ENCODE data around the gene EVC2. TPM values are rescaled to one million over a fixed set of nuclear protein-coding genes. Genes with fewer than 3 reads are reported as not detected.

EVC2 gene, protein sequence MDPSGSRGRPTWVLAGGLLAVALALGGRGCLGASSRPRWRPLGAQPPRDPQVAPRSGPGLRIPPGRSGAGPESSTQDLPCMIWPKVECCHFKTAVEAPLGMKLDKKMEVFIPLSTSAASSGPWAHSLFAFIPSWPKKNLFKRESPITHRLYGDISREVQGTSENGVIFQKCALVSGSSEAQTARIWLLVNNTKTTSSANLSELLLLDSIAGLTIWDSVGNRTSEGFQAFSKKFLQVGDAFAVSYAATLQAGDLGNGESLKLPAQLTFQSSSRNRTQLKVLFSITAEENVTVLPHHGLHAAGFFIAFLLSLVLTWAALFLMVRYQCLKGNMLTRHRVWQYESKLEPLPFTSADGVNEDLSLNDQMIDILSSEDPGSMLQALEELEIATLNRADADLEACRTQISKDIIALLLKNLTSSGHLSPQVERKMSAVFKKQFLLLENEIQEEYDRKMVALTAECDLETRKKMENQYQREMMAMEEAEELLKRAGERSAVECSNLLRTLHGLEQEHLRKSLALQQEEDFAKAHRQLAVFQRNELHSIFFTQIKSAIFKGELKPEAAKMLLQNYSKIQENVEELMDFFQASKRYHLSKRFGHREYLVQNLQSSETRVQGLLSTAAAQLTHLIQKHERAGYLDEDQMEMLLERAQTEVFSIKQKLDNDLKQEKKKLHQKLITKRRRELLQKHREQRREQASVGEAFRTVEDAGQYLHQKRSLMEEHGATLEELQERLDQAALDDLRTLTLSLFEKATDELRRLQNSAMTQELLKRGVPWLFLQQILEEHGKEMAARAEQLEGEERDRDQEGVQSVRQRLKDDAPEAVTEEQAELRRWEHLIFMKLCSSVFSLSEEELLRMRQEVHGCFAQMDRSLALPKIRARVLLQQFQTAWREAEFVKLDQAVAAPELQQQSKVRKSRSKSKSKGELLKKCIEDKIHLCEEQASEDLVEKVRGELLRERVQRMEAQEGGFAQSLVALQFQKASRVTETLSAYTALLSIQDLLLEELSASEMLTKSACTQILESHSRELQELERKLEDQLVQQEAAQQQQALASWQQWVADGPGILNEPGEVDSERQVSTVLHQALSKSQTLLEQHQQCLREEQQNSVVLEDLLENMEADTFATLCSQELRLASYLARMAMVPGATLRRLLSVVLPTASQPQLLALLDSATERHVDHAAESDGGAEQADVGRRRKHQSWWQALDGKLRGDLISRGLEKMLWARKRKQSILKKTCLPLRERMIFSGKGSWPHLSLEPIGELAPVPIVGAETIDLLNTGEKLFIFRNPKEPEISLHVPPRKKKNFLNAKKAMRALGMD
- total RNA-seq: 8.2 and 9.5 TPM in 2 replicates

DNA sequence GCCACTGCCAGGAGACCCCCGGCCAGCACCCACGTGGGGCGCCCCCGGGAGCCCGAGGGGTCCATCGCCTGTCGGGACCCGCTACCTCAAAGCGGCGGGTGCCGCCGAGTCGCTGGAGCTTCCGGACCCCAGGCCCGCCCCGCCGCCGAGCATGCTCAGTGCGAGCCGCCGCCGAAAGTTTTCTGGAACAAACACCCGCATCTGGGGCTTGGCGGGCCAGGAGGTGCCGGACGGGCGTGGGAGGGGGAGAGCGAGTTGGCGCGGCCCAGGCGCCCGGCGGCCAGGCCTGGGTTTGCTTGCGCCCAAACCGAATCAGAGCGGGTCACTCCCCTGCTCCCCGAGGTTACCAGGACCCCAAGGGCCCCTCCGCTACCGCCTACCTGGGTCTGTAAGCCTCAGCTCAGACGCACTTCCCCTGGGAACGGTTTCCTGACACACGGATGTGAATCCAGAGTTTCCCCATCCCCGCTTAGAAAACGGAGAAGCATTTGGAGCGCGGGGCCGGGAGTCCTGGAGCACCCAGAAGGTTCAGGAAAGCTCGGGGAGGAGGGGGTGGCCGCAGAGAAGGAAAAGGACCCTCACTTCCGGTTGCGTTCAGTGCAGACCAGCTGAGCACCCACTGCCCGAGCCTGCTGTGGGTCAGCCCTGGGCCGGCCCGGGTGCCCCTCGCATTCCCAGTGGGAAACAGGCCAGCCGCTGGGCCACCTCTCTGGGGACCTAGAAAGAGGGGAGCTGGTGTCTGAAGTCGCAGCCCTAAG, at the start of gene EVC2:
Gene EVC2, minus strand, starts transcription at position 111 of the 758 bp plus-strand sequence. Its CDS starts 46 bp downstream, at position 65.
- H3K4me3 ChIP-seq (ENCODE audit: low read depth, low read length): peak within 1 kb of the TSS; percentile 49
- FAIRE-seq (no peak), DNase-seq (ENCODE audit: low read depth) (peak; percentile 24)
- H3K36me3 ChIP-seq (ENCODE audit: control insufficient read depth, insufficient read depth, low read length): peaks cover 1% of the 10 kb centered on the region
- TF ChIP-seq, protein P1, sequence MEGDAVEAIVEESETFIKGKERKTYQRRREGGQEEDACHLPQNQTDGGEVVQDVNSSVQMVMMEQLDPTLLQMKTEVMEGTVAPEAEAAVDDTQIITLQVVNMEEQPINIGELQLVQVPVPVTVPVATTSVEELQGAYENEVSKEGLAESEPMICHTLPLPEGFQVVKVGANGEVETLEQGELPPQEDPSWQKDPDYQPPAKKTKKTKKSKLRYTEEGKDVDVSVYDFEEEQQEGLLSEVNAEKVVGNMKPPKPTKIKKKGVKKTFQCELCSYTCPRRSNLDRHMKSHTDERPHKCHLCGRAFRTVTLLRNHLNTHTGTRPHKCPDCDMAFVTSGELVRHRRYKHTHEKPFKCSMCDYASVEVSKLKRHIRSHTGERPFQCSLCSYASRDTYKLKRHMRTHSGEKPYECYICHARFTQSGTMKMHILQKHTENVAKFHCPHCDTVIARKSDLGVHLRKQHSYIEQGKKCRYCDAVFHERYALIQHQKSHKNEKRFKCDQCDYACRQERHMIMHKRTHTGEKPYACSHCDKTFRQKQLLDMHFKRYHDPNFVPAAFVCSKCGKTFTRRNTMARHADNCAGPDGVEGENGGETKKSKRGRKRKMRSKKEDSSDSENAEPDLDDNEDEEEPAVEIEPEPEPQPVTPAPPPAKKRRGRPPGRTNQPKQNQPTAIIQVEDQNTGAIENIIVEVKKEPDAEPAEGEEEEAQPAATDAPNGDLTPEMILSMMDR (IDR thresholded peaks at IDR 0.05; ENCODE audit: insufficient read depth, low read length, severe bottlenecking): no peak
- H3K27me3 ChIP-seq (ENCODE audit: control insufficient read depth, insufficient read depth, low read length): no peaks in the 10 kb centered on the region

DNA sequence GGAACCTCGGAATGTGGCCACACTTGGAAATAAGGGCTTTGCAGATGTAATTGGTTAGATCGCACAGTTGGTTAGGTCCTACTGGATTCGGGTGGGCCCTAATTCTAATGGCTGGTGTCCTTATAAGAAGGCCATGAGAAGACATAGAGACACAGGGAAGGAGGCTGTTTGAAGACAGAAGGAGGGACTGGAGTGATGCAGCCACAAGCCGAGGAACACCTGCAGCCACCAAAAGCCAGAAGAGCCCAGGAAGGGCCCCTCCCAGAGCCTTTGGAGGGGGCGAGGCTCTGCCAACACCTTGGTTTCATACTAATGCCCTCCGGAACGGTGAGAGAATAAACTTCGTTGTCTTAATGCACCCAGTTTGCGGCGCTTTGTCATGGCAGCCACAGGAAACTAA, 49.6 kb upstream of the EVC2 start:
- no peak for DNase-seq (ENCODE audit: low read depth)
- no peak for FAIRE-seq
- TF ChIP-seq, protein P1 (IDR thresholded peaks at IDR 0.05; ENCODE audit: insufficient read depth, low read length, severe bottlenecking): no peak
- Histone ChIP-seq H3K4me3 (ENCODE audit: low read depth, low read length) (no peak overlapping the region), H3K27me3 (ENCODE audit: control insufficient read depth, insufficient read depth, low read length) (no peaks in the 10 kb centered on the region), H3K36me3 (ENCODE audit: control insufficient read depth, insufficient read depth, low read length) (peaks cover 24% of the 10 kb centered on the region)

DNA sequence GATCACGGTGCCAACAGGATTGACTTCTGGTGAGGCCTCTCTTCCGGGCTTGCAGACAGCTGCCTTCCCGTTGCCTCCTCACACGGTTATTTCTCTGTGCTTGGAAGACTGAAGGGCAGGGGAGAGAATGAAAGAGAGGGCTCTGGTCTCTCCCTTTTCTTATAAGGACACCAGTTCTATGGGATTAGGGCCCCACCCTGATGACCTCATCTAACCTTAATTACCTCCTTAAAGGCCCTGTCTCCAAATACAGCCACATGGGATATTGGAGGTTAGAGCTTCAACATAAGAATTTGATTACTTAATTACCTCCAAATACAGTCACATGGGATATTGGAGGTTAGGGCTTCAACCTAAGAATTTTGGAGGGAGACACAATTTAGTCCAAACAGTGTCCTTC, 49.2 kb upstream of the EVC2 start:
- DNase-seq (ENCODE audit: low read depth) (no peak), FAIRE-seq (no peak)
- Histone ChIP-seq H3K4me3 (ENCODE audit: low read depth, low read length) (no peak overlapping the region), H3K36me3 (ENCODE audit: control insufficient read depth, insufficient read depth, low read length) (peaks cover 25% of the 10 kb centered on the region), H3K27me3 (ENCODE audit: control insufficient read depth, insufficient read depth, low read length) (no peaks in the 10 kb centered on the region)
- TF ChIP-seq, protein P1 (IDR thresholded peaks at IDR 0.05; ENCODE audit: insufficient read depth, low read length, severe bottlenecking): no peak

DNA sequence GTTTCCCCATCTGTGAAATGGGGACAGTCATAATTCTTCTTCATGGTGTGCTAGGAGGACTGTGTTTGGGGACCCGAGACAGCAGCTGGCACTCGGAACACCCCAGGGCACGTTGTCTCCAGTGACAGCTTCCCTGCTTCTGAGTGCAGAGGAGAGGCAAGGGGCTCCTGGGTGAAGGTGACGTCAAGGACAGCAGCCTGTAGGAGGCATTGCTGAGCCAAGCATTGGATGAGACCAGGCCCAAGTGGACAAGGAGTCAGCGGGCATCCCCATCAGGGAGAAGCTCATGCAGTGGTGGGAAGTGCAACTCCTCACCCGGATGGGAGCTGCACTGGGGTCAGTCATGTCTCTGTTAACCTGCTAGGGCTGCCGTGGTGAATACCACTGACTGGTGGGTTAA, 48.7 kb upstream of the EVC2 start:
- peaks cover 25% of the 10 kb centered on the region for H3K36me3 ChIP-seq (ENCODE audit: control insufficient read depth, insufficient read depth, low read length)
- no peak for FAIRE-seq
- TF ChIP-seq, protein P1 (IDR thresholded peaks at IDR 0.05; ENCODE audit: insufficient read depth, low read length, severe bottlenecking): no peak
- DNase-seq (ENCODE audit: low read depth): no peak
- H3K27me3 ChIP-seq (ENCODE audit: control insufficient read depth, insufficient read depth, low read length): no peaks in the 10 kb centered on the region
- H3K4me3 ChIP-seq (ENCODE audit: low read depth, low read length): no peak overlapping the region

DNA sequence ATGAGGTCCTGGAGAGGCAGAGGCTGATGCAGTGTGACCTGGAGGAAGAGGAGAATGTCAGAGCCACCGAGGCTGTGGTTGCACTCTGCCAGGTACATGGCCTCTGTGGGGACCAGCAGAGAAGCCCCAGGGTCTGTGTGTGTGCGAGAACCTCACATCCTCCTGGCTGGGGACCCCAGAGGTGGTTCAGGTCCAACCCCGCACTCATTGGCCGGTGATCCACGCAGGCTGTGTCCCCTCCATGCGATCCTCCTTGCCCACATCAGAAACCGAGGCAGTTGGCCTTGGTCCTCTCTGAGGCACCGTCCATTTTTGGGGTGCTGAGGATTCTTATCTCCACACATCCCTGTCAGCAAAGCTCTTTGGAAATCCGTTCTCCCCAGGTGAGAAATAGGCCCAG, 47.9 kb upstream of the EVC2 start:
- TF ChIP-seq, protein P1 (IDR thresholded peaks at IDR 0.05; ENCODE audit: insufficient read depth, low read length, severe bottlenecking): no peak
- H3K4me3 ChIP-seq (ENCODE audit: low read depth, low read length): no peak overlapping the region
- no peaks in the 10 kb centered on the region for H3K27me3 ChIP-seq (ENCODE audit: control insufficient read depth, insufficient read depth, low read length)
- FAIRE-seq (no peak), DNase-seq (ENCODE audit: low read depth) (no peak)
- peaks cover 25% of the 10 kb centered on the region for H3K36me3 ChIP-seq (ENCODE audit: control insufficient read depth, insufficient read depth, low read length)

Measured in bronchial epithelial cell (primary cell).